Right forelimb (tissue), 1 donor: ENCODE data around the gene ANKMY1.
A peak's percentile ranks its signal among the peaks of the same experiment; 100 is the strongest.

ENCODE experiments used
- DNase-seq: peaks from one replicate; pipeline ENCODE4 v3.0.0-alpha.2; 2018

Gene ANKMY1

DNA sequence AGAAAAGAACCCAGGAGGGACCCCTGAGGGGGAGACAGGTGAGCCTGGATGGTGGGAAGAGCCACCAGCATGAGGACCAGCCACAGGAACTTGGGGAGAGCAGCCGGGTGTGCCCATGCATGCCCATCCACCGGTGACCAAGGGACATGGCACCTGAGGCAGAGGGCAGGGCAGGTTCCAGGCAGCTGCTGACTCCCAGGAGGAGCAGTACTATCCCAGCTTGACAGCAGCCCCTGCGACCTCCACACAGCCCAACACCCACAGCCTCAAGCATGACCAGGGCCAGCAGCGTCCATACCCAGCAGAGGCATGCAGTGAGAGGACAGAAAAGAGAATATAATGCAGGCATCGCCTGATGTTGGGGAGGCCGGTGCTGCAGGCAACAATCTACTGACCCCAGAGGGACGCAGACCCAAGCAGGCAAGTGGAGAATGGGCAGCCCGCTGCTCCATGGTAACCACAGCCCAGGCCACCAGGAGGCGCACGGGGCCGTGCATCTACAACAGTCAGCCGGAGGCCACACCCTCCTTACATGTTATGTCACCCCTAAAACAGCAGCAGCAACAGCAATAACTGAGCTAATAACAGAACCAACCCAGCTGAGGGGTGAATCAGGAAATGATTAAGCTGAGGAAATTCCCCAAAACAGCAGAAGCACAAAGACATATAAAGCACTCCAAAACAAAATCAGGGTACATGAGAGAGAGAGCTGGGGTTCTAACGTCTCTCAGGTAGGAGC lies 44.1 kb downstream of the ANKMY1 start:
- peak; percentile 75 for DNase-seq

GRCh38 chr2:240512666-240513535 lies 44.9 kb downstream of the ANKMY1 start:
- DNase-seq: no peak

- no peak for DNase-seq
These were observed 45.7 kb downstream of the ANKMY1 start for GRCh38 chr2:240512109-240512485.

DNA sequence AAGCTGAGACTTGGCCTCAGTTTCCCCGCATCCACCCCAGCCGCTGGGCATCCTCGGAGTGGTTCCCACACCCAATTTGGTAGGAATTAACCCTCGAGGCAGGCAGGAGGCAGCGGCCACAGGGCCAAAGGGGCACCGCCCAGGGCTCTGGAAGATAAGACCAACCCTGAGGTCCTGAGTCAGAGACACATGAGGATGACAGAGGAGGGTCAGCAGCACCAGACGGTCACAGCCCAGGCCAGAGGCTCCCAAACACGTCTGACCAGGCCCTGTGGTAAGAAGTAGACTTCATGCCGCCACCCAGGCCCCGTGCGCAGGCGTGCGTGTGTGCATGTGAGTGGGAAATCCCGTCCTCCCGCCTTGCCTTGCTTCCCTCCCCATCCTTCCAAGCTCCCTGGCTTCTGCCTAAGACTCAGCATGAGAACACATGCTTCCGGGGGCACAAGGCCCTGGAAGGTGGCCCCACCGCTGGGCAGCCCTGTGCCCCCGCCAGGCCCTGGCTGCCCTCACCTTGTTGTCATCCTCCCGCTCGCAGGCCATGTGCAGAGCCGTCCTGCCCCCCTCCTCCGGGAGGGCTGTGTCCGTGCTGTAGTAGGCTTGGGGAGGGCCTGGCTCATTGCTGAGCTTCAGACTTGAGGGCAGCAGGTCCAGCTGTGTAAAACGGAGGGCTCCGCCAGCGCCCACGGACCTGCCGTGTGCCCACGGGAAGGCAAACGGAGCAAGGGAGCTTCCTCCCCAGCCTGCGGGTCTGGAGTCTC lies 46.3 kb downstream of the ANKMY1 start:
- no peak for DNase-seq

DNA sequence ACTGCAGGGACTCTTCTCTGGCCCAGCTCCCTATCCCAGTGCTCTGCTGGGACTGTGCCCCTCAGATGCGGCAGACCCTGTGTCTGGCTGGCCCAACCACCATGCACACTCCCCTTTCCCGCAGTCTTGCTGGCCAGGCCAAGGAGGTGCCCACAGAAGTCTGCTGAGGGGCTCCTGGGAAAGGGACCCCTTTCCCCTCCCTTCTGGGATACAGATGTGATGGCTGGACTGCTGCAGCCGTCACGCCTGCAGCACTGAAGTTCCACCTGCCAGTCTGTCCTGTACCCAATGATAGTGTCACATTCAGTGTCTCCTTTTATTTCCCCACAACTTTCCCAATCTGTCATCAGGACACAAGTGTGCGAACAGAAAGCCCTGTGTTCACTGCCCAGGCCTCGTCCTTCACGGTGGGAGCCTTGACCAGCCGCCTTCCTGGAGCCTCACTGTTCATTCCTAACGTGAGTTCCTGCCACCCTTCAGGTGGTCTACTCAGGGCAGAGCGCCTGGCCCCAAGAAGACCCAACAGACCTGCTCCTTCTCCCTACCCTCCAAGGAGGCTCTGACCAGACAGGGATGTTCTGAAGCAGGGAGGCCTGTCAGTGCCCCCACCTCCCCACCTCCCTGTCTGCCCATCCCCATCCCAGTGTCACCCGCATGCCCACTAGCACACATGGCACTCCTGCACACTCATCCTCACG lies 47.1 kb downstream of the ANKMY1 start:
- DNase-seq: no peak

DNA sequence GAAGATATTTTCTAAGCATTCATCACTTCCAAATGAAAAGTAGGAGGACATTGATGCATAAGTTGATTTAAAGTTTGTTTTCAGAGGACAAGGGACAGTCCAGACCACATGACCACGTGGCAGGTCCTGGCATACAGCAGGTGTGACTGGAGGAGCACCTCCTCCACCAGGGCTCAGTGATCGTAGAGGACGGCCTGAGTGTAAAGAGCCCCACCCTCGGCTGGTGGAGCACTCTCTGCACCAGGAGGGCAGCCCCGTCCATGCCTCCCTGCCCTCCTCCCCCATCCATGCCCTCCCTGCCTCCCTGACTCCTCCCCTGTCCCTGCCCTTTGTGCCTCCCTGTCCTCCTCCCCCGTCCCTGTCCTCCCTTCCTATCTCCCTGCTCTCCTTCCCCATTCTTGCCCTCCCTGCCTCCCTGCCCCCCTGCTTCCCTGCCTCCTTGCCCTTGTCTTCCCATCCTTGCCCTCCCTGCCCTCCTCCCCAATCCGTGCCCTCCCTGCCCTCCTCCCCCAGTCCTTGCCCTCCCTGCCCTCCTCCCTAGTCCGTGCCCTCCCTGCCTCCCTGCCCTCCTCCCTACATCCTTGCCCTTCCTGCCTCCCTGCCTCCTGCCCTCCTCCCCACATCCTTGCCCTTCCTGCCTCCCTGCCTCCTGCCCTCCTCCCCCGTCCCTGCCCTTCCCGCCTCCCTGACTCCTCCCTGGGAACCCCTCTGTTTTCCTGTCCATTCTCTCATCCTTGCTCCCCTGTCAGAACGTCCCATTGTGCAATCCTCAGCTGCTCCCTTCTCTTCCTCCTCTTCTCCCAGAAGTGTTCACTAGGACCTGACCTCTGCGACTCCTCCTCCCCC lies 47.9 kb downstream of the ANKMY1 start:
- DNase-seq: no peak

DNA sequence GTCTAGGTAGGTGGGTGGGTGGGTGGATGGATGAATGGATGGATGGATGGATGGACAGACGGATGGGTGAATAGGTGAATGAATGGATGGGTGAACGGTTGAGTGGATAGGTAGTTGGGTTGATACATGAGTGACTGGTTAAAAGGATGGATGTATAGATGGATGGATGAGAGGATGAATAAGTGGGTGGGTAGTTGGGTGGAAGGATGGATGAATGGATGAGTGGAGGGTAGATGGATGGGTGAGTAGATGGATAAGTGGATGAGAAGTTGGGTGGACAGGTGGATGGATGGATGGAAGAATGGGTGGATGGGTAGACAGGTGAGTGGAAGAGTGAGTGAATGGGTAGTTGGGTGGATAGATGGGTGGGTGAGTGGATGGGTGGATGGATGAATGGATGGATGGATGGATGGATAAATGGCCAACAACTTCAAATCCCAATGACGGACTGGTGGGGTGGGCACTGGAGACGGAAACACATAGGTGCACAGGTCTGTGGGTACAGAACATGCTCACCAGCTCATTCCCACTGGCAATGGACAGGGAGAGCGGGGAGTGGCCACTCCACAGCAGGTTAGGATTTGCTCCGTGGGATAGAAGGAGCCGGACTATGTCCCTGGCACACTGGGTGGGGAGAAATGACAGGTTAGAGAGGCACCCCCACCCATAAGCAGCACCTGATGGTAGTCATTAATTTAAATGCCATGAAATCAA lies 48.8 kb downstream of the ANKMY1 start:
- no peak for DNase-seq

GRCh38 chr2:240507778-240508251 lies 50.0 kb downstream of the ANKMY1 start:
- DNase-seq: no peak

DNA sequence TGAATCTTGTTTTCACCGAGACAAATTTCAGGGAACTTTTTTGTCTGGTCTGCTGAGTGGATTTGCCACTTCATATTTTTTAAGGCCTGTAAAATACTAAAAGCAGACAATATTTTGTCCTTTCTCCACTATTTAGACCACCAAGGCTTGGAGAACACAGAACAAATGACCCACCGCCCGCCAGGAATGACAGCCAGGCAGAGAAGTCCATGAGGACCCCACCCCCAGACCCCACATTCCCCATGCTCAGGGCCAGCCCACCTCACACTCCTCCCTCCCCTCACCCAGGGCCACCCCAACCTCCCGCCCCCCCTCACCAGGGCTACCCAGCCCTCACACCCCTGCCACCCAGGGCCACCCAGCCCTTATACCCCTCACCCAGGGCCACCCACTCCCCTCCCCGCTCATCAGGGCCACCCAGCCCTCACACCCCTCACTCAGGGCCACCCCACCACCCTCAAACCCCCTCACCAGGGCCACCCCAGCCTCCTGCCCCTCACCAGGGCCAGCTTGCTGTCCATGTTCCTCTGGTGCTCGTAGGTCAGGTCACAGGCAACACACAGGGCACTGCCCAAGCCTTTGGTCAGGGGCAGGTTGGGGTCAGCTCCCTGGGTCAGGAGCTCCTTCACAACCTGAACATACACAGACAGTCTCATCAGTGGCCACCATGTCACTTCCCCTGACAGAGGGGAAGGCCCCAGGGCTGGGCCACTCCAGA lies 50.6 kb downstream of the ANKMY1 start:
- no peak for DNase-seq

DNA sequence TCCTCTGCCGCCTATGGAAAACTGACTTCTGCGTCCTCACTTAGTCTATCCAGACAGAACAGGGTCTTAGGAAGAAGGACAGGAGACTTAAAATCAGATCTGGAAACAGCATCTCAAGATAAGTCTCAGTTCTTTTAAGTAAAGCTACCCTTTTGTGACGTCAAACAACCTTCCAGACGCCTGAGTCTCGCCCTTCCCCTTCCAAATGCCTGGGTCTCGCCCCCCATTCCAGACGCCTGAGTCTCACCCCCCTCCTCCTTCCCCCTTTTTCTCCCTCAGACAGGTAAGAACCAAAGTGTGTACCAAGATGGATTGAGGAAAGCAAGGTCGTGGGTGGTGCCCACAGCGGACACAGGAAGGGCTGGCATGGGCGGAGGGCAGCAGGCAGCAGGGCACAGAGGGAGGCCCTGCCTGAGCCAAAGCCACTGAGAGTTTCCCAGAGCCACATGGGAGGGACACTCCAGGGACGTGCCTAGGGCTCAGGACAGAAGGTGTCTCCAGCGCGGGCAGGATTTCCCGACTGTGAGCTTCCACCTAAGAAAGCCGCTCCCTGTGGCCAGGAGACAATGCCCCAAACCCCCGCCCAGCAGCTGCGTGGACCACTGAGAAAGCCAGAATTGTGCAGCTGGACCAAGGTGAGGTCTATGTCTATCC lies 51.3 kb downstream of the ANKMY1 start:
- no peak for DNase-seq

DNA sequence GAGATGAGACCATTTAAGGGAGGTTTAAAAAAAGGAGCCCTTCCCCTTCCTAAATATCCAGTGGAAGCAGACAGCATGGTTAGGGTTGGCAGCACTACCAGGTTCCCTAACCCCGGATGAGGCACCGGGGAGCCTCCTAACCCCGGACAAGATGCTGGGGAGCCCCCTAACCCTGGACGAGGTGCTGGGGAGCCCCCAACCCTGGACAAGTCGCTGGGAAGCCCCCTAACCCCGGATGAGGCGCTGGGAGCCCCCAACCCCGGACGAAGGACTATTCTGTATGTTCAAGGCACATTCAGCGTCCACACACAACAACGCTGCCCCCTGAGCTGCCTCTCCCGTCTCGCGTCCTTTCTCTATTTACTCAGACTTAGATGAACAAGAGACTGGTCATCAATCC lies 51.9 kb downstream of the ANKMY1 start:
- no peak for DNase-seq

- DNase-seq: no peak
These were observed 53.9 kb downstream of the ANKMY1 start for GRCh38 chr2:240503848-240504247.

DNA sequence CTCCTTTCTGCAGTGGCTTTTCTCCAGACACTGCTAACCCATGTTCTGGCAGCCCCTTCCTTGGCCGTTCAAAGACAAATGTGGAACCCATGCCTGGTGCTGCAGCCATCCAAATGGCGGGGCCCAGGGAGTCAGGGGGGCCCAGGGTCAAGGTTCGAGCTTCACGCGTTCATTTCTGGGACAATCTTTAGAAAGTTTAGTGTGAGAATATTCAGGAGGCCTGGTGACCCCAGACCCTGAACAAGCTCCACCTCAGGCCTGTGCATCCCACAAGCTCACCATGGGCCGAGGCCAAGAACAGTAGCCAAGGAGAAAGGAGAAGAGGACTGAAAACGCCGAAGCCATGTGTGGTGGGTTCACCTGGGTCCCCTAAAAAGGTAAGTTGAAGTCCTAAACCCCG lies 54.4 kb downstream of the ANKMY1 start:
- no peak for DNase-seq

DNA sequence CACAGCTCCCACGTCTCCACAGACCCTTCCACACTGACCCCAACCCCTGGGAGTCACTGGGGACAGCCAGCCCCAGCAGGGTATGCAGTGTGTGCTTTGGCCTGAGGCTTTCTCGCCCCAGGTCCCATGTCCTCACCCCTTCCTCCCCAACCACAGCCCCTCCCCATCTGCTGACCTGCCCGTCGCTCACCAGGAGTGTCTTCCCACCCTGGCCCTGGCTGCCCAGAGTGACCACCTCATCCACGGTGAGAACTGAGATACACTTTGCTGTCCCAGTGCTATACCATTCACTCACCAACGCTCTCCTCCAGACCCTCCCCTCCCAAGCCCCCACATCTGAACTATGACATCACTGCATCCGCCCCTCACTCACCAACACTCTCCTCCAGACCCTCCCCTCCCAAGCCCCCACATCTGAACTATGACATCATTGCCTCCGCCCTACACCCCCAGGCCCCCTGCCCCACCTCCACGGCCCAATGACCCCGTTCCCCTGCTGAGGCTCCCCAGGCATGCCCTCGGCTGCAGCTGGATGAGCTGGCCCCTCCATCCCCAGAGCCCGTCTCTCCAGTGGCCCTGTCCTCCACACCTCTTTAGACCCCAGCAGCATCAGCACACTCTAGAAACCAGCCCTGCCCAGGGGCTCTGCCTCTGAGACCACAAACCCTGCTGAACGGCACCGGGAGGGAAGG lies 55.2 kb downstream of the ANKMY1 start:
- no peak for DNase-seq

- no peak for DNase-seq
These were observed 55.7 kb downstream of the ANKMY1 start for GRCh38 chr2:240502059-240502429.

GRCh38 chr2:240501531-240501991 lies 56.2 kb downstream of the ANKMY1 start:
- DNase-seq: no peak

- no peak for DNase-seq
These were observed 57.0 kb downstream of the ANKMY1 start for GRCh38 chr2:240500561-240501423.
